Fibroblast of the conjunctiva (primary cell): ENCODE measurements around the gene KAZN.

ENCODE experiments used
- DNase-seq: peaks from one replicate; pipeline ENCODE4 v3.0.0-alpha.2; 2010; ENCODE audit warnings: low read depth

Gene KAZN

DNA sequence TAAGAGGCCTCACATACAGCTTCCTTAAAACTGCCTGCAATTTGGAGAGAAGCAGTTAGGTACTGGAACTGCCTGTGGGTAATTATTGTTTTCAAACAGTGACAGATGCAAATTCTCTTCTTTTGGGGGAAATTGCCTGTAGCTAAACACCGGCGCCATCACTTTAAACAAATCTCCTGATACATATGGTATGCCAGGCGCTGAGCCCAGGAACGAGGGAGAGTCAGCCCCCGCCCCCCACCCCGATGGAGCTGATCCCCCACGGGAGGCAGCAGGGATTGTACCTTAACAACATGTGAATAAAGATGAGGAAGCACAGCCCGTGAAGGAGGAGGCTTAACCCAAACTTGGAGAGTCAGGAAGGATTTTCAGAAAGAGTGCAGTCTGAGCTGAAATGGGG is 562.1 kb downstream of the KAZN start:
- no peak for DNase-seq

DNA sequence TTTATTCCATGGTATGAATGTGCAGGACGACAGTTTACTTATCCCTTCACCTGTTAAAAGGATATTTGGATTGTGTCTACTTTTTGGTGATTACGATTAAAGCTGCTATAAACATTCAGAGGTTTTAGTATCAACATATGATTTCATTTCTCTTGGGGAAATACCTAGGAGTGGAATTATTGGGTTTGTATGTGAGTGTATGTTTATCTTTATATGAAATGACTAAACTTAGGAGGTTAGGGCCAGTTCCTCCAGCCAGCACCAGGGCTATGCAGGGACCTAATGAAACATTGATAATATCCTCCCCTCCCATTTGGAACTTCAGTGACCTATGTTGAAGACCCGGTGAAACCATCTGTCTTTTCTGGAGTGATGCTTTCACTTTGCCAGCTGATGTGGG is 568.9 kb downstream of the KAZN start:
- DNase-seq: no peak
